Stimulated activated CD8-positive, alpha-beta memory T cell treated with anti-CD3 and anti-CD28 coated beads, Interleukin-2, amount 100 ng/mL, for 1 hour (primary cell): Measurements from ENCODE around the gene MOCS2.
A peak's percentile ranks its signal among the peaks of the same experiment; 100 is the strongest.

Source experiments
- DNase-seq, 2 donors: peaks; one replicate each; pipeline ENCODE4 v3.0.0-alpha.2; 2020; ENCODE audit warnings: low read depth in 2 of 2

MOCS2 gene

GRCh38 chr5:53095217-53095616 is 14.3 kb downstream of the MOCS2 start:
- DNase-seq, result no peak

- DNase-seq, result no peak
These were observed 17.3 kb downstream of the MOCS2 start for GRCh38 chr5:53092242-53092641.

GRCh38 chr5:53091289-53091688 is 18.3 kb downstream of the MOCS2 start:
- no peak for DNase-seq

- DNase-seq, result no peak
These were observed 19.3 kb downstream of the MOCS2 start for GRCh38 chr5:53090229-53090628.

- no peak for DNase-seq
These were observed 20.0 kb downstream of the MOCS2 start for GRCh38 chr5:53089481-53089991.

GRCh38 chr5:53087621-53088121 is 21.9 kb downstream of the MOCS2 start:
- no peak for DNase-seq

GRCh38 chr5:53087171-53087570 is 22.4 kb downstream of the MOCS2 start:
- no peak for DNase-seq

GRCh38 chr5:53084546-53085255 is 24.9 kb downstream of the MOCS2 start:
- no peak for DNase-seq

- no peak for DNase-seq
These were observed 25.6 kb downstream of the MOCS2 start for GRCh38 chr5:53083927-53084326.

GRCh38 chr5:53080271-53080670 is 29.3 kb downstream of the MOCS2 start:
- DNase-seq, result no peak

- no peak for DNase-seq
These were observed 33.5 kb downstream of the MOCS2 start for GRCh38 chr5:53076014-53076583.

GRCh38 chr5:53073348-53073747 is 36.2 kb downstream of the MOCS2 start:
- DNase-seq, result no peak

GRCh38 chr5:53071738-53072137 is 37.8 kb downstream of the MOCS2 start:
- DNase-seq, result no peak

GRCh38 chr5:53071298-53071697 is 38.3 kb downstream of the MOCS2 start:
- DNase-seq, result no peak

- DNase-seq, result peak in 1 of 2 donors; percentile 1
These were observed 39.9 kb downstream of the MOCS2 start for GRCh38 chr5:53069626-53070025.

- DNase-seq, result no peak
These were observed 41.2 kb downstream of the MOCS2 start for GRCh38 chr5:53068291-53068836.

- no peak for DNase-seq
These were observed 41.9 kb downstream of the MOCS2 start for GRCh38 chr5:53067641-53068040.

- no peak for DNase-seq
These were observed 43.5 kb downstream of the MOCS2 start for GRCh38 chr5:53066088-53066487.

GRCh38 chr5:53063791-53064190 is 45.8 kb downstream of the MOCS2 start:
- DNase-seq, result no peak

- no peak for DNase-seq
These were observed 46.4 kb downstream of the MOCS2 start for GRCh38 chr5:53063176-53063575.

GRCh38 chr5:53059281-53059680 is 50.3 kb downstream of the MOCS2 start:
- DNase-seq, result no peak

- DNase-seq, result no peak
These were observed 54.2 kb downstream of the MOCS2 start for GRCh38 chr5:53055365-53055764.

GRCh38 chr5:53053364-53053763 is 56.2 kb downstream of the MOCS2 start:
- DNase-seq, result no peak
